ENCODE data around the gene RPS24. TPM values are rescaled to one million over a fixed set of nuclear protein-coding genes. Genes with fewer than 3 reads are reported as not detected.
"Not testable (repeated sequence)": the region's sequence is repeated elsewhere in the genome, so short reads cannot be mapped to it uniquely, and the experiment has no call there.

RPS24 gene
- total RNA-seq, 4 donors from 2014 or later = 2,373 to 2,736 (median 2,495) TPM

GRCh38 chr10:78071857-78072179 lies 38.2 kb downstream of the RPS24 start:
- no peak for DNase-seq (ENCODE audit: low spot score)
- no peak for ATAC-seq (ENCODE audit: low FRiP score)
- no peak for TF ChIP-seq CTCF (IDR thresholded peaks at IDR 0.05)

GRCh38 chr10:78072504-78072903 lies 38.8 kb downstream of the RPS24 start:
- ATAC-seq (ENCODE audit: low FRiP score) (no peak), DNase-seq (ENCODE audit: low spot score) (no peak)
- TF ChIP-seq CTCF (IDR thresholded peaks at IDR 0.05) = no peak

GRCh38 chr10:78075806-78076205 lies 42.1 kb downstream of the RPS24 start:
- DNase-seq (ENCODE audit: low spot score); ATAC-seq (ENCODE audit: low FRiP score): not testable (repeated sequence)

- ATAC-seq (ENCODE audit: low FRiP score) = no peak
Measured at GRCh38 chr10:78078539-78079330, 45.1 kb downstream of the RPS24 start.

GRCh38 chr10:78079411-78079810 lies 45.7 kb downstream of the RPS24 start:
- ATAC-seq (ENCODE audit: low FRiP score) (no peak), DNase-seq (ENCODE audit: low spot score) (no peak)
- no peak for TF ChIP-seq CTCF (IDR thresholded peaks at IDR 0.05)

More at GRCh38 chr10:78078539-78079330, 45.1 kb downstream of the RPS24 start:
- TF ChIP-seq CTCF (IDR thresholded peaks at IDR 0.05) = no peak
- no peak for DNase-seq (ENCODE audit: low spot score)

GRCh38 chr10:78081292-78081691 lies 47.6 kb downstream of the RPS24 start:
- TF ChIP-seq CTCF (IDR thresholded peaks at IDR 0.05) = no peak
- ATAC-seq (ENCODE audit: low FRiP score) (no peak), DNase-seq (ENCODE audit: low spot score) (no peak)

GRCh38 chr10:78082636-78083035 lies 49.0 kb downstream of the RPS24 start:
- TF ChIP-seq CTCF (IDR thresholded peaks at IDR 0.05) = no peak
- DNase-seq (ENCODE audit: low spot score) (no peak), ATAC-seq (ENCODE audit: low FRiP score) (no peak)

Other genes with a start within 250 kb of the RPS24 start
- 10 to 100 TPM; 28.1 to 42.7 (median 38.3) TPM for gene DLG5, start 107.1 kb upstream of the RPS24 start, total RNA-seq
- 10 to 100 TPM in 3 of 4 donors, 1 to 10 TPM in 1; 9.6 to 18.5 (median 13.0) TPM for gene POLR3A, start 4.3 kb upstream of the RPS24 start, total RNA-seq